Measurements from ENCODE around the gene SLC35F4.

DNA sequence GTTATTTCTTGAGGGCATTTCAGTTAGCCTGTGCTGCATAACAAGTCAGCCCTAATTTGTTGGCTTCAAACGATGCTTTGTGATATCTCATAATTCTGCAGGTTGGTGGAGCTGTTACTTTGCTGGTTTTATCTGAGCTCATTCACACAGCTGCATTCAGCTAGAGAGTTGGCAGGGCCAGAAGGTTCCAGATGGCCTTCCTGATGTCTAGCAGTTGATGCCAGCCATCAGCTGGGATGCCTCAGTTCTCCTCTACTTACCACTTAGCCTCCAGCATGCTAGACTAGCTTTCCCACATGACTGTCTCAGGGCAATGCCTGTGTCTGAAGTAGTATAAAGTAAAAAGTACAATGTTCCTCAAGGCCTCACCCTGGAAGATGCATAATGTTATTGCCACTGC, 130.6 kb downstream of the SLC35F4 start:
- TF ChIP-seq POLR2A (IDR thresholded peaks at IDR 0.05; ENCODE audit: low read depth, low read length) (no peak), RAD21 (IDR thresholded peaks at IDR 0.05; ENCODE audit: low read length) (no peak)
